K562 (cell line): Measurements from ENCODE around the gene SORCS1. TPM values are rescaled to one million over a fixed set of nuclear protein-coding genes. Genes with fewer than 3 reads are reported as not detected.

ENCODE experiments used
- ATAC-seq: fragments of 200-7000 bp; cut with Tn5 transposase; 3 replicates; pipeline ENCODE4 v1.9.1; 2020; ENCODE audit warnings: moderate library complexity
- BruUV-seq: library from RNA; stranded (reverse); fragments of 400-500 nt; replicated peaks from 2 replicates; lab custom pipeline; 2021; lab: Mats Ljungman, UMichigan
- CTCF ChIA-PET: fragments of 300-600 bp; formaldehyde crosslinking; extraction: SDS; loops from one replicate; lab custom pipeline; 2021; ENCODE audit warnings: low intra/inter-chr PET ratio; lab: Yijun Ruan, JAX
- POLR2A ChIA-PET: fragments of 300-600, 350-650 bp; sonication (Branson Sonifier 250); formaldehyde crosslinking; extraction: SDS; loops from one replicate; lab custom pipeline; 2021; ENCODE audit warnings: antibody characterized with exemption, inconsistent platforms; lab: Yijun Ruan, JAX
- DNase-seq, 4 experiments: peaks; one replicate each; pipeline versions ENCODE4 v3.0.0 to v3.0.0-alpha.2; 2011 to 2018; ENCODE audit warnings: low spot score in 3 of 4, mixed read lengths in 3 of 4; ENCODE audit errors: extremely low read depth in 1 of 4
- FAIRE-seq: peaks from 2 replicates; lab custom pipeline; 2011; peaks lifted over from hg19 to GRCh38; lab: Jason Lieb, UNC
- H2AFZ ChIP-seq: 2 replicates; pipeline ENCODE4 v1.6.0; 2011; ENCODE audit warnings: low read depth, low read length, control low read depth, inconsistent platforms
- H3K27ac ChIP-seq: fragments of 200-600 bp; 3 replicates; pipeline ENCODE4 v1.8.0; 2011; ENCODE audit warnings: low read depth, mild to moderate bottlenecking, control low read depth, inconsistent platforms, low read length, moderate library complexity, mixed read lengths; ENCODE audit errors: extremely low read depth
- H3K27me3 ChIP-seq, 2 experiments: fragments of 300-600 bp in 1 of 2; 2 replicates in 1 of 2; 3 replicates in 1 of 2; pipeline versions ENCODE4 v1.6.0 to v1.8.0; 2011; ENCODE audit warnings: inconsistent platforms in 2 of 2, low read length in 2 of 2, mild to moderate bottlenecking in 1 of 2, mixed read lengths in 1 of 2, moderate library complexity in 1 of 2; ENCODE audit not compliant: control insufficient read depth in 2 of 2, insufficient read depth in 2 of 2
- H3K36me3 ChIP-seq: fragments of 300-600 bp; 3 replicates; pipeline ENCODE4 v1.8.0; 2011; ENCODE audit warnings: mild to moderate bottlenecking, low read length, inconsistent platforms; ENCODE audit not compliant: control insufficient read depth, insufficient read depth
- H3K4me1 ChIP-seq, 2 experiments: fragments of 200-600 bp in 1 of 2; replicated peaks in 1 of 2; 2 replicates in 1 of 2; 3 replicates in 1 of 2; pipeline versions ENCODE4 v1.5.1 to v1.8.0; 2011; ENCODE audit warnings: inconsistent platforms in 2 of 2, low read length in 2 of 2, mild to moderate bottlenecking in 1 of 2, mixed read lengths in 1 of 2, moderate library complexity in 1 of 2; ENCODE audit not compliant: control insufficient read depth in 2 of 2, insufficient read depth in 2 of 2
- H3K4me2 ChIP-seq: 2 replicates; pipeline ENCODE4 v1.6.1; 2011; ENCODE audit warnings: low read length, control low read depth, inconsistent platforms, mixed read lengths; ENCODE audit not compliant: insufficient read depth
- H3K4me3 ChIP-seq: fragments of 200-600 bp; sonication (generic), shearing (Covaris generic); 2 replicates; pipeline ENCODE4 v1.5.1; 2016; ENCODE audit warnings: control low read depth, inconsistent platforms
- H3K79me2 ChIP-seq: fragments of 200-600 bp; 3 replicates; pipeline ENCODE4 v1.8.0; 2011; ENCODE audit warnings: low read length, inconsistent platforms; ENCODE audit not compliant: control insufficient read depth, insufficient read depth
- H3K9ac ChIP-seq, 2 experiments: 2 replicates each; pipeline versions ENCODE4 v1.6.0 to v1.6.1; 2011; ENCODE audit warnings: low read depth in 2 of 2, low read length in 2 of 2, control low read depth in 1 of 2, inconsistent platforms in 1 of 2, mild to moderate bottlenecking in 1 of 2, mixed read lengths in 1 of 2; ENCODE audit not compliant: insufficient read depth in 1 of 2
- H3K9me1 ChIP-seq: one replicate; pipeline ENCODE4 v1.6.0; 2011; ENCODE audit warnings: inconsistent platforms, mild to moderate bottlenecking, low read length, moderate library complexity; ENCODE audit not compliant: control insufficient read depth, insufficient read depth
- H3K9me3 ChIP-seq: replicated peaks from 2 replicates; pipeline ENCODE4 v1.5.1; 2011; ENCODE audit warnings: low read depth, low read length, inconsistent platforms; ENCODE audit not compliant: control insufficient read depth, insufficient read depth
- H4K20me1 ChIP-seq: replicated peaks from 2 replicates; pipeline ENCODE4 v1.6.1; 2011; ENCODE audit warnings: low read length, inconsistent platforms, mixed read lengths; ENCODE audit not compliant: control insufficient read depth, insufficient read depth
- DDX20 ChIP-seq: fragments of 450-650 bp; IDR thresholded peaks from 2 replicates; pipeline ENCODE4 v1.6.1; 2016; ENCODE audit warnings: missing genetic modification characterization, low read depth, mild to moderate bottlenecking, missing compliant biosample characterization, moderate library complexity
- GABPB2 ChIP-seq: fragments of 250-450 bp; sonication (Bioruptor Pico); conservative IDR thresholded peaks from 2 replicates; pipeline ENCODE4 v1.5.1; 2021; ENCODE audit warnings: mild to moderate bottlenecking
- GTF2E2 ChIP-seq: fragments of 200-800 bp; sonication (Bioruptor generic); IDR thresholded peaks from 2 replicates; pipeline ENCODE4 v1.6.1; 2016; ENCODE audit warnings: missing genetic modification characterization, missing compliant biosample characterization
- GTF2F1 ChIP-seq: IDR thresholded peaks from 2 replicates; pipeline ENCODE4 v1.6.1; 2011; ENCODE audit warnings: low read depth, low read length, improper control_type of control experiment
- KAT2B ChIP-seq: IDR thresholded peaks from one replicate; pipeline ENCODE4 v1.6.1; 2012; ENCODE audit warnings: low read depth, mild to moderate bottlenecking, control low read depth, inconsistent platforms, low read length, moderate library complexity
- RFX1 ChIP-seq: fragments of 450-650 bp; IDR thresholded peaks from 2 replicates; pipeline ENCODE4 v1.6.1; 2016; ENCODE audit warnings: mild to moderate bottlenecking, moderate library complexity
- TBL1XR1 ChIP-seq, 2 experiments: IDR thresholded peaks; 2 replicates each; pipeline ENCODE4 v1.6.1; 2012; ENCODE audit warnings: improper control_type of control experiment in 2 of 2, low read length in 2 of 2, mild to moderate bottlenecking in 1 of 2
- U2AF2 ChIP-seq: fragments of 200-400 bp; formaldehyde crosslinking; optimal IDR thresholded peaks from 2 replicates; pipeline ENCODE3; 2017; ENCODE audit warnings: low read depth, mild to moderate bottlenecking, low read length
- ZKSCAN3 ChIP-seq: fragments of 250-450 bp; sonication (Bioruptor Pico); IDR thresholded peaks from 2 replicates; pipeline ENCODE4 v1.4.0; 2020
- ZNF707 ChIP-seq: fragments of 250-450 bp; sonication (Bioruptor Pico); conservative IDR thresholded peaks from 2 replicates; pipeline ENCODE4 v1.8.0; 2022; ENCODE audit warnings: inconsistent platforms, mild to moderate bottlenecking, moderate library complexity
- WGBS: fragments of 100-300 bp; shearing (Covaris generic); methylation state at CpG from one replicate; pipeline ENCODE4 v1.1.6; 2016; ENCODE audit warnings: low coverage, mixed read lengths; ENCODE audit not compliant: insufficient coverage; ENCODE audit errors: missing lambda C conversion rate; 5-methylcytosine and 5-hydroxymethylcytosine counted together
- in situ Hi-C: fragments of 300-500 bp; cut with MboI; formaldehyde crosslinking; loops from 4 replicates; pipeline ENCODE4 v1.15.0; 2018; ENCODE audit warnings: inconsistent platforms, mixed read lengths
- intact Hi-C: fragments of 100-400 bp; cut with micrococcal nuclease; formaldehyde crosslinking; loops from 2 replicates; pipeline ENCODE4 v1.14.2; 2022
- polyA plus RNA-seq, 8 experiments: library from polyadenylated mRNA; depleted of rRNA in 4 of 8; stranded (reverse) in 5 of 8; unstranded in 3 of 8; fragments of >200 nt; fragmentation: Nextera tagmentation in 2 of 8; fragmentation: Illumina TruSeq in 1 of 8; extraction: Ambion mirVana in 2 of 8; extraction: Trizol in 1 of 8; gene quantifications; 2 replicates each; pipeline versions ENCODE4 v1.2.1 to v1.2.3, GENCODE V29; 2011 to 2014; ENCODE audit warnings: inconsistent platforms in 1 of 8, missing spikeins in 1 of 8
- total RNA-seq, 7 experiments: library from RNA; depleted of rRNA in 6 of 7; stranded (reverse); fragments of >200 nt in 6 of 7; fragmentation: Illumina TruSeq in 2 of 7; extraction: Trizol in 2 of 7; gene quantifications; 2 replicates each; pipeline versions ENCODE4 v1.2.1 to v1.2.3, GENCODE V29; 2011 to 2021; ENCODE audit warnings: low replicate concordance in 1 of 7
- TF ChIP-seq, protein P1 (sequence below): sonication (generic); formaldehyde crosslinking; IDR thresholded peaks from 2 replicates; pipeline ENCODE4 v1.4.0; 2020; ENCODE audit warnings: mild to moderate bottlenecking, missing genetic modification reagents
- TF ChIP-seq, protein P2 (sequence below): fragments of 450-650 bp; conservative IDR thresholded peaks from 2 replicates; pipeline ENCODE4 v1.6.1; 2016; ENCODE audit warnings: missing genetic modification characterization, low read depth, mild to moderate bottlenecking, control low read depth, missing compliant biosample characterization
- TF ChIP-seq, protein P3 (sequence below): sonication (generic); formaldehyde crosslinking; IDR thresholded peaks from 2 replicates; pipeline ENCODE4 v1.8.0; 2022; ENCODE audit warnings: mild to moderate bottlenecking, missing genetic modification reagents, borderline replicate concordance

SORCS1 gene
- total and polyA plus RNA-seq, 9 of the 15 experiments (the other 6 are each of a cell fraction or from before 2014, with no cell fraction given), result 1.5 to 3.9 (median 2.7) TPM

GRCh38 chr10:106911096-106911495 is 253.4 kb downstream of the SORCS1 start:
- Histone ChIP-seq H3K27ac (no peak overlapping the region), H3K4me2 (no peak overlapping the region), H3K9me3 (no peaks in the 10 kb centered on the region), H3K79me2 (no peaks in the 10 kb centered on the region), H3K9me1 (no peaks in the 10 kb centered on the region), H3K9ac (no peak overlapping the region), H3K4me3 (no peak overlapping the region), H3K4me1 (no peaks in the 10 kb centered on the region)
- ChIA-PET POLR2A (no interaction called here), CTCF (no interaction called here)
- no peak for FAIRE-seq
- no TSS peak for BruUV-seq
- no peak for TF ChIP-seq DDX20 (tag)
- TF ChIP-seq GTF2F1, result no peak
- no peak for TF ChIP-seq RFX1
- no peak for TF ChIP-seq TBL1XR1 (IDR thresholded peaks at IDR 0.05; ENCODE audit: low read length in 2 of 2)
- no peak for TF ChIP-seq ZKSCAN3 (CRISPR knock-in tag)
- no peak for TF ChIP-seq U2AF2
- TF ChIP-seq ZNF707 (CRISPR knock-in tag), result no peak
- TF ChIP-seq GTF2E2, result no peak
- TF ChIP-seq GABPB2, result no peak
- TF ChIP-seq, protein P1, sequence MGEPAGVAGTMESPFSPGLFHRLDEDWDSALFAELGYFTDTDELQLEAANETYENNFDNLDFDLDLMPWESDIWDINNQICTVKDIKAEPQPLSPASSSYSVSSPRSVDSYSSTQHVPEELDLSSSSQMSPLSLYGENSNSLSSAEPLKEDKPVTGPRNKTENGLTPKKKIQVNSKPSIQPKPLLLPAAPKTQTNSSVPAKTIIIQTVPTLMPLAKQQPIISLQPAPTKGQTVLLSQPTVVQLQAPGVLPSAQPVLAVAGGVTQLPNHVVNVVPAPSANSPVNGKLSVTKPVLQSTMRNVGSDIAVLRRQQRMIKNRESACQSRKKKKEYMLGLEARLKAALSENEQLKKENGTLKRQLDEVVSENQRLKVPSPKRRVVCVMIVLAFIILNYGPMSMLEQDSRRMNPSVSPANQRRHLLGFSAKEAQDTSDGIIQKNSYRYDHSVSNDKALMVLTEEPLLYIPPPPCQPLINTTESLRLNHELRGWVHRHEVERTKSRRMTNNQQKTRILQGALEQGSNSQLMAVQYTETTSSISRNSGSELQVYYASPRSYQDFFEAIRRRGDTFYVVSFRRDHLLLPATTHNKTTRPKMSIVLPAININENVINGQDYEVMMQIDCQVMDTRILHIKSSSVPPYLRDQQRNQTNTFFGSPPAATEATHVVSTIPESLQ (CRISPR knock-in tag), result no peak
- TF ChIP-seq, protein P2, sequence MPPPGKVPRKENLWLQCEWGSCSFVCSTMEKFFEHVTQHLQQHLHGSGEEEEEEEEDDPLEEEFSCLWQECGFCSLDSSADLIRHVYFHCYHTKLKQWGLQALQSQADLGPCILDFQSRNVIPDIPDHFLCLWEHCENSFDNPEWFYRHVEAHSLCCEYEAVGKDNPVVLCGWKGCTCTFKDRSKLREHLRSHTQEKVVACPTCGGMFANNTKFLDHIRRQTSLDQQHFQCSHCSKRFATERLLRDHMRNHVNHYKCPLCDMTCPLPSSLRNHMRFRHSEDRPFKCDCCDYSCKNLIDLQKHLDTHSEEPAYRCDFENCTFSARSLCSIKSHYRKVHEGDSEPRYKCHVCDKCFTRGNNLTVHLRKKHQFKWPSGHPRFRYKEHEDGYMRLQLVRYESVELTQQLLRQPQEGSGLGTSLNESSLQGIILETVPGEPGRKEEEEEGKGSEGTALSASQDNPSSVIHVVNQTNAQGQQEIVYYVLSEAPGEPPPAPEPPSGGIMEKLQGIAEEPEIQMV (tag), result no peak
- TF ChIP-seq KAT2B, result no peak
- TF ChIP-seq, protein P3, sequence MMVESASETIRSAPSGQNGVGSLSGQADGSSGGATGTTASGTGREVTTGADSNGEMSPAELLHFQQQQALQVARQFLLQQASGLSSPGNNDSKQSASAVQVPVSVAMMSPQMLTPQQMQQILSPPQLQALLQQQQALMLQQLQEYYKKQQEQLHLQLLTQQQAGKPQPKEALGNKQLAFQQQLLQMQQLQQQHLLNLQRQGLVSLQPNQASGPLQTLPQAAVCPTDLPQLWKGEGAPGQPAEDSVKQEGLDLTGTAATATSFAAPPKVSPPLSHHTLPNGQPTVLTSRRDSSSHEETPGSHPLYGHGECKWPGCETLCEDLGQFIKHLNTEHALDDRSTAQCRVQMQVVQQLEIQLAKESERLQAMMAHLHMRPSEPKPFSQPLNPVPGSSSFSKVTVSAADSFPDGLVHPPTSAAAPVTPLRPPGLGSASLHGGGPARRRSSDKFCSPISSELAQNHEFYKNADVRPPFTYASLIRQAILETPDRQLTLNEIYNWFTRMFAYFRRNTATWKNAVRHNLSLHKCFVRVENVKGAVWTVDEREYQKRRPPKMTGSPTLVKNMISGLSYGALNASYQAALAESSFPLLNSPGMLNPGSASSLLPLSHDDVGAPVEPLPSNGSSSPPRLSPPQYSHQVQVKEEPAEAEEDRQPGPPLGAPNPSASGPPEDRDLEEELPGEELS, result no peak
- TF ChIP-seq, all 486 proteins: peak for 0
- Histone ChIP-seq H2AFZ (no peak overlapping the region), H3K27me3 (no peaks in the 10 kb centered on the region), H3K36me3 (no peaks in the 10 kb centered on the region), H4K20me1 (no peaks in the 10 kb centered on the region)
- 7% methylated on average over 3 of the region's 3 CpGs for WGBS
- DNase-seq (no peak), ATAC-seq (no peak)
- intact Hi-C loops (no loop called here), in situ Hi-C loops (no loop called here)
